GM21360 (cell line): Measurements from ENCODE around the gene IGIP.
A peak's percentile ranks its signal among the peaks of the same experiment; 100 is the strongest.

Source experiments
- ATAC-seq: cut with Tn5 transposase; IDR thresholded peaks from one replicate; pipeline ENCODE4 v1.9.1; 2021; ENCODE audit warnings: mild to moderate bottlenecking, moderate library complexity; ENCODE audit not compliant: unreplicated experiment

IGIP gene

GRCh38 chr5:140111011-140111858 lies 14.5 kb upstream of the IGIP start:
- ATAC-seq = no peak

- no peak for ATAC-seq
These were observed 13.7 kb upstream of the IGIP start for GRCh38 chr5:140111859-140112551.

GRCh38 chr5:140112685-140113179 lies 13.0 kb upstream of the IGIP start:
- no peak for ATAC-seq

GRCh38 chr5:140113180-140113698 lies 12.5 kb upstream of the IGIP start:
- ATAC-seq = peak; percentile 6

GRCh38 chr5:140113699-140114263 lies 12.0 kb upstream of the IGIP start, which contains the start of gene PURA:
PURA (plus strand) TSS chr5:140114109; CDS start chr5:140114182, 73 bp downstream.
- peak; percentile 83 for ATAC-seq

- peak; percentile 22 for ATAC-seq
These were observed 11.2 kb upstream of the IGIP start for GRCh38 chr5:140114341-140115185.

GRCh38 chr5:140115186-140115500 lies 10.6 kb upstream of the IGIP start:
- no peak for ATAC-seq

- ATAC-seq = no peak
These were observed 9.0 kb upstream of the IGIP start for GRCh38 chr5:140116716-140117115.

GRCh38 chr5:140117523-140117922 lies 8.2 kb upstream of the IGIP start:
- no peak for ATAC-seq

- ATAC-seq = no peak
These were observed 7.3 kb upstream of the IGIP start for GRCh38 chr5:140118302-140118936.

GRCh38 chr5:140126315-140127012 lies 727 bp downstream of the IGIP start:
- no peak for ATAC-seq

- ATAC-seq = no peak
These were observed 2.6 kb downstream of the IGIP start for GRCh38 chr5:140128376-140128775.

GRCh38 chr5:140130949-140131733 lies 5.4 kb downstream of the IGIP start:
- ATAC-seq = no peak

- ATAC-seq = no peak
These were observed 6.3 kb downstream of the IGIP start for GRCh38 chr5:140131967-140132409.

- ATAC-seq = no peak
These were observed 7.9 kb downstream of the IGIP start for GRCh38 chr5:140133514-140134167.

- ATAC-seq = no peak
These were observed 8.7 kb downstream of the IGIP start for GRCh38 chr5:140134277-140134935.

GRCh38 chr5:140135127-140135526 lies 9.4 kb downstream of the IGIP start:
- no peak for ATAC-seq

- no peak for ATAC-seq
These were observed 10.9 kb downstream of the IGIP start for GRCh38 chr5:140136624-140137023.
